Activated effector memory CD4-positive, alpha-beta T cell treated with anti-CD3 and anti-CD28 coated beads, Interleukin-2, amount 50 U/mL, for 16 hours (primary cell): Measurements from ENCODE around the gene LOXL1.
A peak's percentile ranks its signal among the peaks of the same experiment; 100 is the strongest.

Experiments
- DNase-seq: peaks from one replicate; pipeline ENCODE4 v3.0.0-alpha.2; 2020

LOXL1 gene

GRCh38 chr15:73994912-73995622 lies 68.8 kb downstream of the LOXL1 start:
- DNase-seq: peak; percentile 71

GRCh38 chr15:73996267-73996666 lies 70.0 kb downstream of the LOXL1 start:
- no peak for DNase-seq

DNA sequence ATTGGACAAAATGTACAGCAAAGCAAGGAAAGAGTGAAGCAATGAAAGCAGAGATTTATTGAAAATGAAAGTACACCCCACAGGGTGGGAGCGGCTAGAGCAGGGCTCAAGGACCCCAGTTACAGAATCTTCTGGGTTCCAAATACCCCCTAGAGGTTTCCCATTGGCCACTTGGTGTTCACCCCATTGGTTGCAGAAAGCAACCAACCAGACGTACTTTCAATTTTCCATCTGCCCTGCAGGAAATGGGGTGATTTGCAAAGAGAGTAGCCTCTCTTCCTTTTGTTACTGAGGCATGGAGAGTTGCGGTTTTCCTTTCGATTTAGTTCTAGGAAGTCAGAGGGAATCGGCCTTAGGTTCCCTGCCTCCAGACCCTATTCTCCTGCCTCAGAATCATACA lies 70.7 kb downstream of the LOXL1 start:
- peak; percentile 71 for DNase-seq

DNA sequence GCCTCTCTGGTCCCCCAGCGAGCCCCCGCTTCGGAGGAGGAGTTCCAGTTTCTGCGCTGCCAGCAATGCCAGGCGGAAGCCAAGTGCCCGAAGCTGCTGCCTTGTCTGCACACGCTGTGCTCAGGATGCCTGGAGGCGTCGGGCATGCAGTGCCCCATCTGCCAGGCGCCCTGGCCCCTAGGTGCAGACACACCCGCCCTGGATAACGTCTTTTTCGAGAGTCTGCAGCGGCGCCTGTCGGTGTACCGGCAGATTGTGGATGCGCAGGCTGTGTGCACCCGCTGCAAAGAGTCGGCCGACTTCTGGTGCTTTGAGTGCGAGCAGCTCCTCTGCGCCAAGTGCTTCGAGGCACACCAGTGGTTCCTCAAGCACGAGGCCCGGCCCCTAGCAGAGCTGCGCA lies 71.7 kb downstream of the LOXL1 start:
- no peak for DNase-seq
